Right ventricle myocardium superior (tissue), 1 donor: Measurements from ENCODE around the gene NOP16. TPM values are rescaled to one million over a fixed set of nuclear protein-coding genes. Genes with fewer than 3 reads are reported as not detected.
"Not testable (repeated sequence)": the region's sequence is repeated elsewhere in the genome, so short reads cannot be mapped to it uniquely, and the experiment has no call there.

Experiments
- ATAC-seq: fragments of 200-7000 bp; cut with Tn5 transposase; one replicate; pipeline ENCODE4 v1.9.1; 2020; ENCODE audit warnings: mild to moderate bottlenecking; ENCODE audit not compliant: poor library complexity
- DNase-seq: peaks from one replicate; pipeline ENCODE4 v3.0.0-alpha.2; 2020
- intact Hi-C: fragments of 100-400 bp; cut with DNase I; formaldehyde crosslinking; loops from one replicate; pipeline ENCODE4 v1.11.2; 2022
- total RNA-seq: library from RNA; stranded (reverse); fragmentation: NEBNext Ultra II Directional; extraction: Animal tissue kit (Norgen Biotek cat#: 25700); gene quantifications from one replicate; pipeline ENCODE4 v1.2.1, GENCODE V29; 2021
- donor health status: DM: no; HTN: yes; CAD: no; lungs with severe emphysema.

The NOP16 gene
- total RNA-seq, 1 donor from 2014 or later: 18.7 TPM

GRCh38 chr5:176412517-176413254, 24.3 kb upstream of the NOP16 start:
- intact Hi-C loops: loop anchor here (10.0 kb wide), 1 partner anchor 122 kb away; the partner anchor contains the start of gene RNF44
- ATAC-seq (no peak), DNase-seq (no peak)

GRCh38 chr5:176410486-176411180, 22.2 kb upstream of the NOP16 start:
- no peak for ATAC-seq
- intact Hi-C loops: loop anchor here (10.0 kb wide), 1 partner anchor 124 kb away; the partner anchor contains the start of gene RNF44
- no peak for DNase-seq

GRCh38 chr5:176409765-176410164, 21.4 kb upstream of the NOP16 start:
- intact Hi-C loops: loop anchor here (10.0 kb wide), 1 partner anchor 125 kb away; the partner anchor contains the start of gene RNF44
- ATAC-seq: no peak
- DNase-seq: no peak

- intact Hi-C loops: no loop called here
- DNase-seq (no peak), ATAC-seq (no peak)
Observed at GRCh38 chr5:176408590-176408989, 20.2 kb upstream of the NOP16 start.

- intact Hi-C loops, ATAC-seq, DNase-seq: not testable (repeated sequence)
Observed at GRCh38 chr5:176408252-176408573, 19.8 kb upstream of the NOP16 start.

GRCh38 chr5:176407456-176408251, 19.3 kb upstream of the NOP16 start:
- intact Hi-C loops: no loop called here
- DNase-seq: no peak
- ATAC-seq: peak; percentile 48

GRCh38 chr5:176406436-176407052, 18.1 kb upstream of the NOP16 start:
- intact Hi-C loops: no loop called here
- DNase-seq (no peak), ATAC-seq (no peak)

- ATAC-seq (no peak), DNase-seq (no peak)
Observed at GRCh38 chr5:176405656-176406435, 17.4 kb upstream of the NOP16 start.

GRCh38 chr5:176401281-176402205, 13.1 kb upstream of the NOP16 start:
- intact Hi-C loops: no loop called here
- no peak for DNase-seq
- ATAC-seq: peak; percentile 35

More at GRCh38 chr5:176405656-176406435, 17.4 kb upstream of the NOP16 start:
- intact Hi-C loops: no loop called here

- ATAC-seq: peak; percentile 23
- intact Hi-C loops: no loop called here
- no peak for DNase-seq
Observed at GRCh38 chr5:176400382-176401156, 12.2 kb upstream of the NOP16 start.

- intact Hi-C loops: no loop called here
- ATAC-seq (no peak), DNase-seq (no peak)
Observed at GRCh38 chr5:176397736-176398420, 9.5 kb upstream of the NOP16 start.

GRCh38 chr5:176396330-176396729, 7.9 kb upstream of the NOP16 start:
- no peak for DNase-seq
- intact Hi-C loops: no loop called here
- ATAC-seq: no peak

- intact Hi-C loops: no loop called here
- DNase-seq: peak; percentile 80
- peak; percentile 83 for ATAC-seq
Observed at GRCh38 chr5:176394881-176395675, 6.7 kb upstream of the NOP16 start.

- no peak for DNase-seq
- intact Hi-C loops: no loop called here
- no peak for ATAC-seq
Observed at GRCh38 chr5:176394096-176394495, 5.7 kb upstream of the NOP16 start.

- intact Hi-C loops: no loop called here
- DNase-seq (no peak), ATAC-seq (no peak)
Observed at GRCh38 chr5:176392526-176392925, 4.1 kb upstream of the NOP16 start.
